Peyer's patch (tissue), 4 donors: ENCODE data around the gene SLC6A5. TPM values are rescaled to one million over a fixed set of nuclear protein-coding genes. Genes with fewer than 3 reads are reported as not detected.

Experiments
- DNase-seq, 3 donors: peaks; one replicate each; pipeline ENCODE4 v3.0.0-alpha.2; 2017 to 2019
- H3K27ac ChIP-seq, 4 donors: fragments of 200-600 bp; sonication (generic); one replicate each; pipeline ENCODE4 v1.5.1; 2016 to 2019
- H3K27me3 ChIP-seq, 2 donors: fragments of 200-600 bp; sonication (generic); one replicate each; pipeline ENCODE4 v1.5.1; 2019
- H3K36me3 ChIP-seq, 3 donors: fragments of 200-600 bp; sonication (generic); one replicate each; pipeline ENCODE4 v1.5.1; 2016 to 2019
- H3K4me1 ChIP-seq, 4 donors: fragments of 200-600 bp; sonication (generic); one replicate each; pipeline ENCODE4 v1.5.1; 2016 to 2019
- H3K4me3 ChIP-seq, 4 donors: fragments of 200-600 bp; sonication (generic); 1 replicate in 3 of 4; 2 replicates in 1 of 4; pipeline ENCODE4 v1.5.1; 2016 to 2019; ENCODE audit warnings: mild to moderate bottlenecking in 1 of 4
- H3K9me3 ChIP-seq, 4 donors: fragments of 200-600 bp; sonication (generic); one replicate each; pipeline ENCODE4 v1.5.1; 2016 to 2019; ENCODE audit warnings: mild to moderate bottlenecking in 1 of 4
- POLR2A ChIP-seq, 2 donors: fragments of 450-650 bp; IDR thresholded peaks; one replicate each; pipeline ENCODE4 v1.5.1; 2017; ENCODE audit warnings: antibody characterized with exemption in 2 of 2, mild to moderate bottlenecking in 2 of 2, moderate library complexity in 2 of 2
- total RNA-seq, 4 donors: library from RNA; depleted of rRNA; stranded (reverse); fragments of >200 nt; gene quantifications; one replicate each; pipeline ENCODE4 v1.1.0, GENCODE V29; 2016
- TF ChIP-seq, protein P1 (sequence below), 6 experiments: fragments of 450-650 bp in 4 of 6; fragments of 200-600 bp in 2 of 6; sonication (generic) in 1 of 6; IDR thresholded peaks; one replicate each; pipeline ENCODE4 v1.5.1; 2017 to 2019; ENCODE audit warnings: antibody characterized with exemption in 6 of 6, mild to moderate bottlenecking in 3 of 6, moderate library complexity in 1 of 6

The SLC6A5 gene
- total RNA-seq, 4 donors from 2014 or later = not detected

DNA sequence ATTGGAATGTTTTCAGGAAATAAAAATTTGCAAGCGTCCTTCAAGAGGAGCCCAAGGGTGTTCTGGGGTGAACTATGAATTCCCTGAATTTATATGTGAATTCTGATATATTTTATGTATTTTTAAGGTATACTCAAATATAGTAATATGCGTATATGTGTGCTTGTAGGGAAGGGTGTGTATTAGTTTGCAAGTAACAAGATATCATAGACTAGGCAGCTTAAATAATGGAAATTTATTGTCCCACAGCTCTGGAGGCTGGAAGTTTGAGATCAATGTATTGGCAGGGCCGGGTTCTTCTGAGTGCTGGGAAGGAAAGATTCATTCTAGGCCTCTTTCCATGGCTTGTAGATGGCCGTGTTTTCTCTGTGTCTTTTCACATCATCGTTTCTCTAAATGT lies 16.2 kb upstream of the SLC6A5 start:
- DNase-seq = no peak

DNA sequence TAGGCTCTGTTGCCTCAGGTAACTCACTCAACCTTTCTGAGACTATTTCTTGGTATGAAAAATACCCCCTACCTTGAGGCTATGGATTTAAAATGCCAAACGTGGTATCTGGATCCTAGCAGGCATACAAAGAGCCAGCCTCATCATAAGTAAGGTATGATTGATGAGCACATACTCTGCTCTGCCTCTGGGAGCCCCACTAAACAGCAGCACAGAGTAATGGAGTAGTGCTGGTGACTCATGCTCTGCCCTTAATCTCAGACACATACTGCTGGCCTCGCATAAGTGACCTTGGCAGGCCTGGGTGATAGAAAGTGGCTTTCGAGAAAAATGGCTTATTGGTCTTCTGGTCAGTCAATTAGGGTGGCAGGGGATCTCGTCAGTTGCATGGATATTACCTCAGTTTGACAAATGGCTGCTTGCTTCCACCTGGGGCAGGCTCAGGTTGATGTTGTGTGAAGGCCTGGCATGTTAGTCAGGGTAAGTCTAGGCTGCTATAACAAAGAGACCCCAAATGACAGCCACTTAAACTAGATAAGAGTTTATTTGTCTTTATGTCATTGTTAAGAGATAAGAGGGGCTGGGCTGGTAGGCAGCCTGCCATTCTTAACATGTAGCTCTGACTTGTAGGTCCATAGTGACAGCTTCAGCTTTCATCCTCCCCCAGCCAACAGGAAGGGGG lies 15.2 kb upstream of the SLC6A5 start:
- DNase-seq = no peak
- Histone ChIP-seq H3K27ac (no peak overlapping the region), H3K36me3 (no peaks in the 10 kb centered on the region), H3K4me1 (no peaks in the 10 kb centered on the region), H3K27me3 (no peaks in the 10 kb centered on the region), H3K4me3 (no peak overlapping the region), H3K9me3 (no peaks in the 10 kb centered on the region)
- no peak for TF ChIP-seq POLR2A (IDR thresholded peaks at IDR 0.05)
- TF ChIP-seq, protein P1, sequence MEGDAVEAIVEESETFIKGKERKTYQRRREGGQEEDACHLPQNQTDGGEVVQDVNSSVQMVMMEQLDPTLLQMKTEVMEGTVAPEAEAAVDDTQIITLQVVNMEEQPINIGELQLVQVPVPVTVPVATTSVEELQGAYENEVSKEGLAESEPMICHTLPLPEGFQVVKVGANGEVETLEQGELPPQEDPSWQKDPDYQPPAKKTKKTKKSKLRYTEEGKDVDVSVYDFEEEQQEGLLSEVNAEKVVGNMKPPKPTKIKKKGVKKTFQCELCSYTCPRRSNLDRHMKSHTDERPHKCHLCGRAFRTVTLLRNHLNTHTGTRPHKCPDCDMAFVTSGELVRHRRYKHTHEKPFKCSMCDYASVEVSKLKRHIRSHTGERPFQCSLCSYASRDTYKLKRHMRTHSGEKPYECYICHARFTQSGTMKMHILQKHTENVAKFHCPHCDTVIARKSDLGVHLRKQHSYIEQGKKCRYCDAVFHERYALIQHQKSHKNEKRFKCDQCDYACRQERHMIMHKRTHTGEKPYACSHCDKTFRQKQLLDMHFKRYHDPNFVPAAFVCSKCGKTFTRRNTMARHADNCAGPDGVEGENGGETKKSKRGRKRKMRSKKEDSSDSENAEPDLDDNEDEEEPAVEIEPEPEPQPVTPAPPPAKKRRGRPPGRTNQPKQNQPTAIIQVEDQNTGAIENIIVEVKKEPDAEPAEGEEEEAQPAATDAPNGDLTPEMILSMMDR (IDR thresholded peaks at IDR 0.05) = no peak

More for the DNA sequence above, 16.2 kb upstream of the SLC6A5 start:
- no peak for TF ChIP-seq POLR2A (IDR thresholded peaks at IDR 0.05)
- TF ChIP-seq, protein P1 (IDR thresholded peaks at IDR 0.05) = no peak
- Histone ChIP-seq H3K36me3 (no peaks in the 10 kb centered on the region), H3K4me1 (no peaks in the 10 kb centered on the region), H3K4me3 (no peak overlapping the region), H3K9me3 (no peaks in the 10 kb centered on the region), H3K27ac (no peak overlapping the region), H3K27me3 (no peaks in the 10 kb centered on the region)

DNA sequence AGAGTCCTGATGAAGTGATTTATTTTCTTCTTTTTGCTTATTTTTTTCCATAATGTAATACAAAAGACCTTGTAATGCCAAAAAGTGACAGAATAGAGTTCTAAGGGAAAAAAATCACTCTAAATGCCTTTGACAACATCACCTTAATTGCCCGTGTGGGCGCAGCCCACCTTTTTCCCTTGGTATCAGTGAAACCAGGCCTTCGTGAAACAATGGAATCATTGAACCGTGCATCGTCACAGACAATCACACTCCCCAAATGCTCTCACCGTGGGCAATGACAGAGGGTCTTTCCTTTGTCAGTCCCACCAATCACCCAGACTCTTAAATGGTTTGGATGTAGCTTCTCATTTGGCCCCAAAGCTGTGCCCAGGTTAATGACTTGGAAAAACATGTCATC lies 9.6 kb upstream of the SLC6A5 start:
- no peaks in the 10 kb centered on the region for H3K4me1 ChIP-seq
- no peak for TF ChIP-seq POLR2A (IDR thresholded peaks at IDR 0.05)
- TF ChIP-seq, protein P1 (IDR thresholded peaks at IDR 0.05) = no peak
- no peak for DNase-seq
- H3K27ac ChIP-seq = no peak overlapping the region
- no peak overlapping the region for H3K4me3 ChIP-seq
- H3K9me3 ChIP-seq = no peaks in the 10 kb centered on the region
- H3K27me3 ChIP-seq = no peaks in the 10 kb centered on the region
- no peaks in the 10 kb centered on the region for H3K36me3 ChIP-seq

DNA sequence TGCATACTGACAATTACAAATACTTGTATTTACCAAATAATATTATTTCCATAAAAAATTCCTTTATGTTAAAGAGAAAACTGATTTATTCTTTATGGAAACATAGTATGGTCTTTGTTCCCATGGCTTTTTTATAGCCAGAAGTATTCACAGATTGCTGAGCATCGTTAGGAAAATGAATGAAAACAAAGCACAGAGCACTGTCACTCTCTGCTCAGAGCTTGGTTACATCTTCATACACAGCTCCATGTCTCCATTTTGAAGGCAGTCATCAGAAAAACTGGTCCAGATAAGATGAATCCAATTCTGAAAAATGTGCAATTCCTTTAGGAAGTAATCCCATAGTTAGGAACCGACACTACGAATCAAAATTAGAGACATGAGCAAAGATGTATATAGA lies 9.0 kb upstream of the SLC6A5 start:
- H3K27ac ChIP-seq = no peak overlapping the region
- TF ChIP-seq POLR2A (IDR thresholded peaks at IDR 0.05) = no peak
- TF ChIP-seq, protein P1 (IDR thresholded peaks at IDR 0.05) = no peak
- H3K4me3 ChIP-seq = no peak overlapping the region
- H3K9me3 ChIP-seq = no peaks in the 10 kb centered on the region
- no peaks in the 10 kb centered on the region for H3K4me1 ChIP-seq
- no peak for DNase-seq
- no peaks in the 10 kb centered on the region for H3K27me3 ChIP-seq
- no peaks in the 10 kb centered on the region for H3K36me3 ChIP-seq

DNA sequence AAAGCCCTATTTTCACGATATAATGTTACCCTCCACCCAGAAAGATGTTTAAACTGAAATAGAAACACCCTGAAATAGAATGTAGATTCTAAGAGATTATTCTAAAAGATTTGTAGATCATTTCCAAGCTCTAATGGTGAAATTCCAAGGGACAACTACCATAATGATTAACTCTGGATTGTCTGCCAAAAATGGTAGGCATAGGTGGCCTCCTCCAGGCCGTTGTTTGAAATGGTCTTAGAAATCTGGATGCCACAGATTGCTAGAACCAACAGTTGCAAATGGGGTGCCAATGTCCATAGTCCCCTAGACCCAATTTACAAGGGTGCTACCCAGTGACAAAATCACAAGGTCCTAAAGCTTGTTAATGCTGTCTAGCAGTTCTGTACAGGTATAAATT lies 6.7 kb upstream of the SLC6A5 start:
- Histone ChIP-seq H3K4me3 (no peak overlapping the region), H3K9me3 (no peaks in the 10 kb centered on the region), H3K36me3 (no peaks in the 10 kb centered on the region), H3K4me1 (no peaks in the 10 kb centered on the region), H3K27ac (no peak overlapping the region), H3K27me3 (peaks cover 0 to 12% of the 10 kb centered on the region in 2 donors)
- no peak for TF ChIP-seq POLR2A (IDR thresholded peaks at IDR 0.05)
- DNase-seq = no peak

DNA sequence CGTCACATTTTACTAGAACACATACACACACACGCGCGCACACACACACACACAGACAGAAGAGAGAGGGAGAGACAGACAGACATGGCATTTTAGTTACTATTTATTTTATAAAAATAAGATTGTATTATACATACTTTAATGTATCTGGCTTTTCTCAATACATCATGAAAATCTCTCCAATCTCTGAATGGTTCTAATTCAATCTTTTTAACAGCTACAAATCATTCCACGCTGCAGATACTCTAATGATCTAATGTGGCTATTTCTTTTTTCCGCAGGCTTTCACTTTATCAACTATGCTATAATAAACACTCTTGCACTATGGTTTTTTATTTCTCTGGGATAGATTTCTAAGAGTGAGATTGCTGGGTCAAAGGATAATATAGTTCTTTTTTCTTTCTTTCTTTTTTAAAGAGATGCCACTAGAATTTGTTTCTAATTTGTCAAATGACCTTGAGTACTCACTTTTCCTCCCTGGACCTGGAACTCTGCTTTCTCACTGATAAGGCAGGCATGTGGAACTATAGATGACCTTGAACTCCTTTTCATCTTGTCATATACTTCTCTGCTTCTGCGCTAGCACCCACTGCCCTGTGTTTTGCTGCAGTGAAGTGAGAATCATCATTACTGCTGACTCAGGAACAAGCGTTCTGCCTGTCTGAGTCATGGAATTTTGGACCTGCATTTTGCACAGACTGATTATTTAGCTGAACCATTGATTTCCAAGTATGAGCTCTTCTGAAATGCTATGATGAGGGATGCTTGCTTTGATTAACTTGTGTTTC lies 4.9 kb upstream of the SLC6A5 start:
- Histone ChIP-seq H3K9me3 (no peaks in the 10 kb centered on the region), H3K4me1 (no peaks in the 10 kb centered on the region), H3K4me3 (no peak overlapping the region), H3K36me3 (no peaks in the 10 kb centered on the region), H3K27ac (no peak overlapping the region), H3K27me3 (peaks cover 0 to 18% of the 10 kb centered on the region in 2 donors)
- DNase-seq = no peak
- TF ChIP-seq, protein P1 (IDR thresholded peaks at IDR 0.05) = no peak
- TF ChIP-seq POLR2A (IDR thresholded peaks at IDR 0.05) = no peak
